Measurements from ENCODE around the gene STK16. TPM values are rescaled to one million over a fixed set of nuclear protein-coding genes. Genes with fewer than 3 reads are reported as not detected.

Gene STK16
- total and polyA plus RNA-seq, 2 of the 13 experiments (the other 11 are each of a cell fraction or from before 2014, with no cell fraction given) = 28.0 to 50.9 TPM

- TF ChIP-seq HMGXB4 (CRISPR knock-in tag; IDR thresholded peaks at IDR 0.05; ENCODE audit: borderline replicate concordance in 1 of 2, low read depth in 1 of 2) = peak; percentile 21 to 67; a peak in 2 of 4 replicates
- TF ChIP-seq AGO2 (optimal IDR thresholded peaks at IDR 0.05; ENCODE audit: low read depth, low read length) = no peak
- no peak for TF ChIP-seq JUND (CRISPR knock-in tag; IDR thresholded peaks at IDR 0.05)
- no peak for TF ChIP-seq ZNF775 (CRISPR knock-in tag; IDR thresholded peaks at IDR 0.05; ENCODE audit: borderline replicate concordance)
- TF ChIP-seq ZNF121 (CRISPR knock-in tag; IDR thresholded peaks at IDR 0.05) = no peak; the same call in 1 of the 2 replicates
- TF ChIP-seq ZNF329 (CRISPR knock-in tag; IDR thresholded peaks at IDR 0.05; ENCODE audit: low read depth) = no peak
- no peak for TF ChIP-seq JUN (CRISPR knock-in tag; IDR thresholded peaks at IDR 0.05)
- TF ChIP-seq ZNF704 (CRISPR knock-in tag; IDR thresholded peaks at IDR 0.05; ENCODE audit: borderline replicate concordance) = no peak; the same call in 1 of the 2 replicates
- no peak for TF ChIP-seq ZNF10 (CRISPR knock-in tag; IDR thresholded peaks at IDR 0.05; ENCODE audit: borderline replicate concordance, low read depth)
- TF ChIP-seq ARID5B (CRISPR knock-in tag; IDR thresholded peaks at IDR 0.05) = no peak
- TF ChIP-seq ZNF589 (CRISPR knock-in tag; conservative IDR thresholded peaks at IDR 0.05) = no peak
- TF ChIP-seq, protein P1, sequence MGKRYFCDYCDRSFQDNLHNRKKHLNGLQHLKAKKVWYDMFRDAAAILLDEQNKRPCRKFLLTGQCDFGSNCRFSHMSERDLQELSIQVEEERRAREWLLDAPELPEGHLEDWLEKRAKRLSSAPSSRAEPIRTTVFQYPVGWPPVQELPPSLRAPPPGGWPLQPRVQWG (CRISPR knock-in tag; IDR thresholded peaks at IDR 0.05; ENCODE audit: borderline replicate concordance, low read depth) = no peak
- no peak for TF ChIP-seq NFIC (IDR thresholded peaks at IDR 0.05; ENCODE audit: low read length)
- no peak for TF ChIP-seq FOXA1 (IDR thresholded peaks at IDR 0.05)
- peak; percentile 75 for TF ChIP-seq FOXA1 (CRISPR knock-in tag; IDR thresholded peaks at IDR 0.05)
- no peak for TF ChIP-seq MLX (CRISPR knock-in tag; IDR thresholded peaks at IDR 0.05)
- TF ChIP-seq GABPA (IDR thresholded peaks at IDR 0.05; ENCODE audit: low read depth, low read length) = no peak
- no peak; the same call in 1 of the 2 replicates for TF ChIP-seq GABPA (CRISPR knock-in tag; IDR thresholded peaks at IDR 0.05; ENCODE audit: low read depth)
- TF ChIP-seq MED8 (CRISPR knock-in tag; IDR thresholded peaks at IDR 0.05; ENCODE audit: insufficient replicate concordance) = no peak
- TF ChIP-seq THAP7 (CRISPR knock-in tag; IDR thresholded peaks at IDR 0.05) = no peak; the same call in 1 of the 2 replicates
- TF ChIP-seq KLF9 (CRISPR knock-in tag; IDR thresholded peaks at IDR 0.05; ENCODE audit: low read depth) = no peak; the same call in 1 of the 2 replicates
Measured at GRCh38 chr2:219207134-219207883, 38.0 kb upstream of the STK16 start (continued).
